C4-2B (cell line): ENCODE data around the gene THADA.

Source experiments
- H3K27ac ChIP-seq: fragments of 450-650 bp; 2 replicates; pipeline ENCODE4 v1.5.1; 2017
- ZFX ChIP-seq: fragments of 450-650 bp; IDR thresholded peaks from 2 replicates; pipeline ENCODE4 v1.6.1; 2017
- TF ChIP-seq, protein P1 (sequence below): fragments of 450-650 bp; conservative IDR thresholded peaks from 2 replicates; pipeline ENCODE4 v1.5.1; 2017; ENCODE audit warnings: mild to moderate bottlenecking

THADA gene

DNA sequence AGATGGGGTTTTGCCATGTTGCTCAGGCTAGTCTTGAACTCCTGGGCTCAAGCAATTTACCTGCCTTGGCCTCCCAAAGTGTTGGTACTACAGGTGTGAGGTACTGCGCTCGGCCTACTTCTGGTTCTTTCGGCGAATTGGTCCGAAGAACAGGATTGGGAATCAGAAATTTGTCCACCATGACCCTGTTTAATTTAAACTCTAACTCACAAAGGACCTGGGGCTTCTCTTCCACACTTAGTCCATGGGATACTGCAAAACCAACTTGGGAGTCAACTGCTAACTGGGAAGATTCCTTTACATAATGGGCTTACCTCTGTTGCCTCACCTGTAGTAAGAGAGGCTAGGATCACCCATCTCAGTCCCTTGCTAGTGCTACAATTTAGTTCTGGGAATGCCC, 289.6 kb downstream of the THADA start:
- no peak for TF ChIP-seq ZFX
- TF ChIP-seq, protein P1, sequence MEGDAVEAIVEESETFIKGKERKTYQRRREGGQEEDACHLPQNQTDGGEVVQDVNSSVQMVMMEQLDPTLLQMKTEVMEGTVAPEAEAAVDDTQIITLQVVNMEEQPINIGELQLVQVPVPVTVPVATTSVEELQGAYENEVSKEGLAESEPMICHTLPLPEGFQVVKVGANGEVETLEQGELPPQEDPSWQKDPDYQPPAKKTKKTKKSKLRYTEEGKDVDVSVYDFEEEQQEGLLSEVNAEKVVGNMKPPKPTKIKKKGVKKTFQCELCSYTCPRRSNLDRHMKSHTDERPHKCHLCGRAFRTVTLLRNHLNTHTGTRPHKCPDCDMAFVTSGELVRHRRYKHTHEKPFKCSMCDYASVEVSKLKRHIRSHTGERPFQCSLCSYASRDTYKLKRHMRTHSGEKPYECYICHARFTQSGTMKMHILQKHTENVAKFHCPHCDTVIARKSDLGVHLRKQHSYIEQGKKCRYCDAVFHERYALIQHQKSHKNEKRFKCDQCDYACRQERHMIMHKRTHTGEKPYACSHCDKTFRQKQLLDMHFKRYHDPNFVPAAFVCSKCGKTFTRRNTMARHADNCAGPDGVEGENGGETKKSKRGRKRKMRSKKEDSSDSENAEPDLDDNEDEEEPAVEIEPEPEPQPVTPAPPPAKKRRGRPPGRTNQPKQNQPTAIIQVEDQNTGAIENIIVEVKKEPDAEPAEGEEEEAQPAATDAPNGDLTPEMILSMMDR: no peak
- no peak overlapping the region for H3K27ac ChIP-seq

DNA sequence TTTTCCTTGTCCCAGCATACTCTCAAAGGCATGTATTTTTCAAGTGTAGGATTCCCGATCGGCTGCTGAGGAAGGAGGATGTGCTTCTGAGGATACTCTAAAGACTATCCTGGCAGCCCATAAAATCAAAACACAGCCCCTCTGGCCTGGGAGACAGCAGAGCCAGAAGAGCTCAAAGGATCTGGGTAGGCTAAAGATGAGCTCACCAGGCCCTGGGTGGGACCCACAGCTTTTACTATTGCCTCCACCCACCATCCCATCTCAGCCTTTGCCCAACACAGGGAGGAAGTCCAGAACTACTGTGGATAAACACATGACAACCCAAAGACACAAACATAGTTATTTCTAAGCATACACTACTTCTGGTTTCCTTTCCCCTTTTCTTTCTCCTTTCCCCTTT, 290.3 kb downstream of the THADA start:
- H3K27ac ChIP-seq: no peak overlapping the region
- TF ChIP-seq, protein P1: no peak
- no peak for TF ChIP-seq ZFX

DNA sequence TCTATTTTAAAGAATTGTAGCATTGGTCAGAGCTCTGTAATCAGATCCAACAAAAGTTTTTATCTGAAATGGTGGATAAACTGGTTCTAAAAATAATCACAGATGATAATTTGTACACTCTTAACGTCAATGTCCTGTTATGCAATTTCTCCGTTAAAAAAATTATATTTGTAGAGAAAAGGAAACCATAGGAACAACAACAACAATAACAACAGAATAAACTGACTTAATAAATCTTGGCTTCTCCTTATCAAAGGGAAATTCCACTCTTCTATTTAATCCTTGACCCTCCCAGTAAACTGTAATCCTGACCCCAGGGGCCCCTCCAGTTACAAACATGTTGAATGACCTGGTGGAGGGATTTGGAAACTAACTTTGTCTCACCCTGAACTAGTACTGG, 290.8 kb downstream of the THADA start:
- no peak overlapping the region for H3K27ac ChIP-seq
- TF ChIP-seq, protein P1: no peak
- no peak for TF ChIP-seq ZFX

DNA sequence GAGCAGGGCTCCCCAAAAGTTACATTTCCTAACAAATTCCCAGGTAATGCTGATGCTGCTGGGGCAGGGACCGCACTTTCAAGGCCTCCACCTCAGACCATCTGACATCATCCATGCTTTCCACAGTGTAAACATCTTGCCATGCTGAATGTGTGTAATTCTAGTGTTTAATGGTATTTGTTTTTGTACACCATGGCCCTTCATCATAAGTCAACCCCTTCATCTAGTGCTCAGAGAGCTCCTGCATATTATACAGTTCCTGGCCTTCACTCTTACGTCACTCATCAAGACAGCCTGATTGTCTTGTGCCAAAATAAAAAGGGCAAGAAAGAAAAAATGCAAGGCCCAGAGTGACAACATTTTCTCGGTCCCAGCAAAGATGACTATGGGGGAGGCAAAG, 291.9 kb downstream of the THADA start:
- H3K27ac ChIP-seq: no peak overlapping the region
- TF ChIP-seq ZFX: no peak
- TF ChIP-seq, protein P1: no peak

DNA sequence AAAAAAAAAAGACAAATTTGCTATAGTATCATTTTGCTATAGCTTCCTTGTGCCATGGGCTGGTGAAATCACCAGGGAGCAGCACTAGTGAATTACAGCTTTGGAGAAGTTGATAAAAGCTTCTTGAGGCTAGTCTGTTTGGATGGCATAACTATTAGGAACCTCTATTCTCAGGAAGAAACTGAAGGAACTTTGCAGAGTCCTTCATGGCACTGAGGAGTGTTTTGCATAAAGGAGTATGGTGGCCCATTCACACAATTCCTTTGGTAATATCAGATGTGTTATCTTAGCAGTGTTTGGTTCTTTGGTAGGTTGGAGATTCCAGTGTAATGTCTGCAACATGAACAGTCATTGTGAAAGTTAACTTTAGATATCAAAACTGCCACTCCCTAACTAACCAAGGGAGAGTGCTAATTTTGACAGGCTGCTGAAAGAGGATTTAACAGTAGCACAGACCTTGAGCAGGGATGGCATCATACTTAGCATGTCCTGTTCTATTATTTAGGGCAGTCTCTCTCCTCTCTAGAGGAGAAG, 292.8 kb downstream of the THADA start:
- no peak overlapping the region for H3K27ac ChIP-seq
- TF ChIP-seq, protein P1: no peak
- TF ChIP-seq ZFX: no peak

DNA sequence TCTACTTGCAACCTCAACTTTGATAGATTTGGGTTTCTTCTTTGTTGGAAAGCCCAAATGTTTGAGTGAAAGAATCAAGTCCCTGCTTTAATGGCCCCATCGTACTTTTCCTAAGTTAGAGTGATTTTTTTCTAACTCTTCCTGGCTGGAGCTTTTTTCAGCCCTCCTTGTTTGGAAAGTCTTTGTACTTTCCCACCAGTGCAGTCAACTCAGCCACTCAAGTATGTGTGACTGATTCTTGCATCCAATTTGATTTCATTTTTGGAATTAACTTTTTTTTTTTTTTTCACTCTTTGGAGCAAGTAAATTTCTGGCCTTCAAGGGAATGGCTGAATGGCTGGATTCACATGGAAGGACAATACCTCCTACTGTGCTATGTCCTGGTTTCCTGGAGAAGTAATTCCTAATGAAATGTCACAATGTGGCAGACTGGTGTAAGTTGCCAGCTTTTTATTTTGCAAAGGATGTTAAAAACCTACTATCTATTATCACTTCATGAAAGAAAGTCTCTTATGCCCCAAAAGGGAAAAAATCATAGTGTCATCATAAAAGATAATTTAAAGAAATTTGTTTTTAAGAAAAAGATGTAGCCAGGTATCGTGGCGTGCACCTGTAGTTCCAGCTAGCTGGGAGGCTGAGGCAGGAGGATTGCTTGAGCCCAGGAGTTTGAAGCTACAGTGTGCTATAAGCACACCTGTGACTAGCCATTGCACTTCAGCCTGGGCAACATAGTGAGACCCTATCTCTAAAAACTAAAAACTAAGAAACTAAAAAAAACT, 293.5 kb downstream of the THADA start:
- H3K27ac ChIP-seq: no peak overlapping the region
- TF ChIP-seq, protein P1: no peak
- no peak for TF ChIP-seq ZFX

DNA sequence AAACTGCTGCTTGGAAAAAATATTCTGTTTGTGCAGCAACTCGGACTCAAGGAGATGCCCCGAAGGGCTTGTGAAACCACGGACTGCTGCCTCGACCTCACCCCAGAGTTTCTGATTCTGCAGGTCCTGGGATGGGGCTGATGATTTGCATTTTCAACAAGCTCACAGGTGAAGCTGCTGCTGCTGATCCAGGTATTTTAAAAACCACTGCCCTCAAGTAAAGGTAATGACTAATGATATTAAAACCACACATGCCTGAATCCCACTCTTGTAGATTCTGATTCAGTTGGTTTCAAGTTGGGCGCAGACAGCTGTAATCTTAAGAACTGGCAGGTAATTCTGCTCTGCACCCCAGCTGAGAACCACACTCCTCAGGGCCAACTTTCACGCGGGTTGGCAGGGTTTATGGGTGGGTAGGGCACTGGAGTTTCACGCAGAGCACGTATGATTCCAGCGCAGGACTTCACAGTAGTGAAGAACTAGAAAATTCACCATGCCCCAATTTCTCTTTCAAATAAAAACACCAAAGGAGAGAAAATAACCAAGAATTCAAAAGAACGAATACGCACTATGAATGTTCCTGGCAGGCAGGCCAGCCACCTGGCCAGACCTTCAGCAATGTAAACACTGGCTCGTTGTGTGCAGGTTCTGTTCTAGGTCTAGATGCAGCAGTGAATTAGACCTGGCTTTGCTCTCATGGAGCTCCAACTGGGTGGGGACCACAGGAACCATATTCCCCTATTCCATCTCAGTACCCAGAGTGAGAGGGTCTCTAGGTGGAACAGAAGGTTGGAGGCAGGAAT, 294.9 kb downstream of the THADA start:
- no peak overlapping the region for H3K27ac ChIP-seq

More for the DNA sequence above, 294.9 kb downstream of the THADA start:
- no peak for TF ChIP-seq ZFX
- TF ChIP-seq, protein P1: no peak
